GM18519 (cell line): ENCODE measurements around the gene PRKCB.
"Not testable (repeated sequence)": the region's sequence is repeated elsewhere in the genome, so short reads cannot be mapped to it uniquely, and the experiment has no call there.

Experiments
- ATAC-seq: cut with Tn5 transposase; IDR thresholded peaks from one replicate; pipeline ENCODE4 v1.9.1; 2021; ENCODE audit warnings: mild to moderate bottlenecking, moderate library complexity; ENCODE audit not compliant: unreplicated experiment, low FRiP score

PRKCB gene

GRCh38 chr16:24071666-24072360 is 236.0 kb downstream of the PRKCB start:
- ATAC-seq, result no peak

GRCh38 chr16:24073321-24073720 is 237.5 kb downstream of the PRKCB start:
- ATAC-seq, result no peak

- no peak for ATAC-seq
Observed at GRCh38 chr16:24074574-24074973, 238.8 kb downstream of the PRKCB start.

GRCh38 chr16:24075302-24075701 is 239.5 kb downstream of the PRKCB start:
- no peak for ATAC-seq

GRCh38 chr16:24075931-24076716 is 240.3 kb downstream of the PRKCB start:
- no peak for ATAC-seq

GRCh38 chr16:24077292-24077691 is 241.5 kb downstream of the PRKCB start:
- no peak for ATAC-seq

GRCh38 chr16:24077966-24078365 is 242.2 kb downstream of the PRKCB start:
- no peak for ATAC-seq

GRCh38 chr16:24085666-24086065 is 249.9 kb downstream of the PRKCB start:
- no peak for ATAC-seq

GRCh38 chr16:24087891-24088410 is 252.2 kb downstream of the PRKCB start:
- ATAC-seq, result no peak

GRCh38 chr16:24088767-24089166 is 253.0 kb downstream of the PRKCB start:
- no peak for ATAC-seq

GRCh38 chr16:24091125-24091524 is 255.3 kb downstream of the PRKCB start:
- no peak for ATAC-seq

- no peak for ATAC-seq
Observed at GRCh38 chr16:24093049-24093448, 257.3 kb downstream of the PRKCB start.

GRCh38 chr16:24094660-24095059 is 258.9 kb downstream of the PRKCB start:
- no peak for ATAC-seq

GRCh38 chr16:24098896-24099295 is 263.1 kb downstream of the PRKCB start:
- no peak for ATAC-seq

GRCh38 chr16:24101431-24101830 is 265.6 kb downstream of the PRKCB start:
- no peak for ATAC-seq

GRCh38 chr16:24102209-24102660 is 266.5 kb downstream of the PRKCB start:
- ATAC-seq, result no peak

- not testable (repeated sequence) for ATAC-seq
Observed at GRCh38 chr16:24105471-24105870, 269.7 kb downstream of the PRKCB start.

- not testable (repeated sequence) for ATAC-seq
Observed at GRCh38 chr16:24108090-24108489, 272.3 kb downstream of the PRKCB start.

GRCh38 chr16:24111724-24112302 is 276.0 kb downstream of the PRKCB start:
- ATAC-seq, result no peak

GRCh38 chr16:24113115-24113745 is 277.4 kb downstream of the PRKCB start:
- no peak for ATAC-seq

- ATAC-seq, result no peak
Observed at GRCh38 chr16:24114876-24115275, 279.1 kb downstream of the PRKCB start.
